HUES64 (cell line): ENCODE measurements around the gene CPLX4.

Experiments used
- H3K27ac ChIP-seq: 2 replicates; pipeline ENCODE4 v1.7.0; 2013; ENCODE audit warnings: low read depth, low read length, inconsistent platforms
- H3K27me3 ChIP-seq: 2 replicates; pipeline ENCODE4 v1.6.1; 2013; ENCODE audit warnings: mild to moderate bottlenecking, low read length; ENCODE audit not compliant: insufficient read depth
- H3K36me3 ChIP-seq: 2 replicates; pipeline ENCODE4 v1.6.1; 2013; ENCODE audit warnings: mild to moderate bottlenecking, low read length; ENCODE audit not compliant: insufficient read depth
- H3K4me1 ChIP-seq: 2 replicates; pipeline ENCODE4 v1.6.1; 2013; ENCODE audit warnings: mild to moderate bottlenecking, low read length, moderate library complexity; ENCODE audit not compliant: insufficient read depth
- H3K4me3 ChIP-seq: 2 replicates; pipeline ENCODE4 v1.5.1; 2013; ENCODE audit warnings: mild to moderate bottlenecking, low read length, moderate library complexity
- H3K9ac ChIP-seq: 2 replicates; pipeline ENCODE4 v1.6.1; 2013; ENCODE audit warnings: mild to moderate bottlenecking, low read depth, low read length
- H3K9me3 ChIP-seq: 2 replicates; pipeline ENCODE4 v1.6.1; 2013; ENCODE audit warnings: low read depth, low read length; ENCODE audit not compliant: insufficient read depth
- WGBS: fragments of 150-250, 120-280 bp; methylation state at CpG from one replicate; pipeline ENCODE4 v1.1.7; 2013; ENCODE audit warnings: missing lambda C conversion rate; 5-methylcytosine and 5-hydroxymethylcytosine counted together

Gene CPLX4

GRCh38 chr18:59308248-59308937, 10.1 kb downstream of the CPLX4 start:
- H3K27me3 ChIP-seq = peaks cover 68% of the 10 kb centered on the region
- 5% methylated on average over 44 of the region's 46 CpGs for WGBS
- H3K4me3 ChIP-seq = peak overlapping the region; percentile 48

GRCh38 chr18:59306640-59307039, 11.8 kb downstream of the CPLX4 start:
- Histone ChIP-seq H3K9me3 (no peaks in the 10 kb centered on the region), H3K4me1 (no peaks in the 10 kb centered on the region), H3K36me3 (no peaks in the 10 kb centered on the region), H3K4me3 (no peak overlapping the region), H3K27me3 (peaks cover 74% of the 10 kb centered on the region), H3K9ac (no peak overlapping the region), H3K27ac (no peak overlapping the region)
- WGBS = 72% methylated on average over 6 of the region's 6 CpGs

More at GRCh38 chr18:59308248-59308937, 10.1 kb downstream of the CPLX4 start:
- Histone ChIP-seq H3K4me1 (no peaks in the 10 kb centered on the region), H3K36me3 (no peaks in the 10 kb centered on the region), H3K9ac (no peak overlapping the region), H3K9me3 (no peaks in the 10 kb centered on the region), H3K27ac (no peak overlapping the region)

GRCh38 chr18:59305295-59305694, 13.2 kb downstream of the CPLX4 start:
- Histone ChIP-seq H3K9me3 (no peaks in the 10 kb centered on the region), H3K4me1 (no peaks in the 10 kb centered on the region), H3K27ac (no peak overlapping the region), H3K36me3 (no peaks in the 10 kb centered on the region), H3K9ac (no peak overlapping the region), H3K27me3 (peaks cover 61% of the 10 kb centered on the region), H3K4me3 (no peak overlapping the region)
- 88% methylated on average over 4 of the region's 4 CpGs for WGBS

GRCh38 chr18:59303656-59304195, 14.7 kb downstream of the CPLX4 start:
- WGBS = 90% methylated on average over 9 of the region's 9 CpGs
- Histone ChIP-seq H3K9me3 (no peaks in the 10 kb centered on the region), H3K9ac (no peak overlapping the region), H3K27me3 (peaks cover 54% of the 10 kb centered on the region), H3K4me3 (no peak overlapping the region), H3K36me3 (no peaks in the 10 kb centered on the region), H3K4me1 (no peaks in the 10 kb centered on the region), H3K27ac (no peak overlapping the region)

GRCh38 chr18:59303006-59303405, 15.4 kb downstream of the CPLX4 start:
- no peak overlapping the region for H3K4me3 ChIP-seq
- no peaks in the 10 kb centered on the region for H3K4me1 ChIP-seq
- H3K27ac ChIP-seq = no peak overlapping the region
- H3K27me3 ChIP-seq = peaks cover 52% of the 10 kb centered on the region
- 97% methylated on average over 2 of the region's 2 CpGs for WGBS
- H3K36me3 ChIP-seq = no peaks in the 10 kb centered on the region
- no peak overlapping the region for H3K9ac ChIP-seq
- no peaks in the 10 kb centered on the region for H3K9me3 ChIP-seq

GRCh38 chr18:59301929-59302328, 16.5 kb downstream of the CPLX4 start:
- 92% methylated on average over 4 of the region's 4 CpGs for WGBS
- Histone ChIP-seq H3K4me1 (no peaks in the 10 kb centered on the region), H3K27me3 (peaks cover 42% of the 10 kb centered on the region), H3K9me3 (no peaks in the 10 kb centered on the region), H3K9ac (no peak overlapping the region), H3K4me3 (no peak overlapping the region), H3K36me3 (no peaks in the 10 kb centered on the region), H3K27ac (no peak overlapping the region)

- no peaks in the 10 kb centered on the region for H3K36me3 ChIP-seq
- WGBS = 75% methylated on average over 3 of the region's 3 CpGs
- H3K4me3 ChIP-seq = no peak overlapping the region
- H3K9me3 ChIP-seq = no peaks in the 10 kb centered on the region
- no peak overlapping the region for H3K27ac ChIP-seq
- no peaks in the 10 kb centered on the region for H3K4me1 ChIP-seq
- H3K27me3 ChIP-seq = peaks cover 36% of the 10 kb centered on the region
- H3K9ac ChIP-seq = no peak overlapping the region
Observed at GRCh38 chr18:59300676-59301285, 17.7 kb downstream of the CPLX4 start.

- no peak overlapping the region for H3K9ac ChIP-seq
- no peak overlapping the region for H3K4me3 ChIP-seq
- peaks cover 45% of the 10 kb centered on the region for H3K27me3 ChIP-seq
- no peaks in the 10 kb centered on the region for H3K36me3 ChIP-seq
- WGBS = 87% methylated on average over 8 of the region's 8 CpGs
- no peaks in the 10 kb centered on the region for H3K9me3 ChIP-seq
- H3K4me1 ChIP-seq = no peaks in the 10 kb centered on the region
- no peak overlapping the region for H3K27ac ChIP-seq
Observed at GRCh38 chr18:59298871-59299270, 19.6 kb downstream of the CPLX4 start.

- Histone ChIP-seq H3K4me1 (no peaks in the 10 kb centered on the region), H3K27me3 (peaks cover 43% of the 10 kb centered on the region), H3K4me3 (no peak overlapping the region), H3K9ac (no peak overlapping the region), H3K9me3 (no peaks in the 10 kb centered on the region), H3K27ac (no peak overlapping the region), H3K36me3 (no peaks in the 10 kb centered on the region)
Observed at GRCh38 chr18:59293317-59293716, 25.1 kb downstream of the CPLX4 start.

- Histone ChIP-seq H3K9ac (no peak overlapping the region), H3K4me3 (no peak overlapping the region), H3K9me3 (no peaks in the 10 kb centered on the region), H3K27me3 (peaks cover 68% of the 10 kb centered on the region), H3K27ac (no peak overlapping the region), H3K36me3 (no peaks in the 10 kb centered on the region), H3K4me1 (no peaks in the 10 kb centered on the region)
- 82% methylated on average over 6 of the region's 6 CpGs for WGBS
Observed at GRCh38 chr18:59286341-59286740, 32.1 kb downstream of the CPLX4 start.

- Histone ChIP-seq H3K9ac (no peak overlapping the region), H3K4me1 (no peaks in the 10 kb centered on the region), H3K27ac (no peak overlapping the region), H3K4me3 (no peak overlapping the region), H3K36me3 (no peaks in the 10 kb centered on the region), H3K9me3 (no peaks in the 10 kb centered on the region), H3K27me3 (peaks cover 96% of the 10 kb centered on the region)
- 88% methylated on average over 10 of the region's 11 CpGs for WGBS
Observed at GRCh38 chr18:59282341-59282740, 36.1 kb downstream of the CPLX4 start.
